ENCODE measurements around the gene CCDC154. TPM values are rescaled to one million over a fixed set of nuclear protein-coding genes. Genes with fewer than 3 reads are reported as not detected.
"Not testable (repeated sequence)": the region's sequence is repeated elsewhere in the genome, so short reads cannot be mapped to it uniquely, and the experiment has no call there.

CCDC154 gene
- total RNA-seq, 1 donor, result 0.54 TPM

- no peak for DNase-seq (ENCODE audit: low read depth in 2 of 3, low spot score in 2 of 3)
These were observed 11.1 kb upstream of the CCDC154 start for GRCh38 chr16:1455190-1456171.

- no peak for DNase-seq (ENCODE audit: low read depth in 2 of 3, low spot score in 2 of 3)
These were observed 10.2 kb upstream of the CCDC154 start for GRCh38 chr16:1454561-1454960.

GRCh38 chr16:1453316-1453715 lies 9.0 kb upstream of the CCDC154 start:
- no peak for DNase-seq (ENCODE audit: low read depth in 2 of 3, low spot score in 2 of 3)

- no peak for DNase-seq (ENCODE audit: low read depth in 2 of 3, low spot score in 2 of 3)
These were observed 8.2 kb upstream of the CCDC154 start for GRCh38 chr16:1452530-1452929.

- DNase-seq (ENCODE audit: low read depth in 2 of 3, low spot score in 2 of 3), result no peak
These were observed 7.5 kb upstream of the CCDC154 start for GRCh38 chr16:1451702-1452392.

- DNase-seq (ENCODE audit: low read depth in 2 of 3, low spot score in 2 of 3), result no peak
These were observed 6.5 kb upstream of the CCDC154 start for GRCh38 chr16:1450841-1451240.

GRCh38 chr16:1450218-1450617 lies 5.9 kb upstream of the CCDC154 start:
- no peak for DNase-seq (ENCODE audit: low read depth in 2 of 3, low spot score in 2 of 3)

- no peak for DNase-seq (ENCODE audit: low read depth in 2 of 3, low spot score in 2 of 3)
These were observed 4.9 kb upstream of the CCDC154 start for GRCh38 chr16:1449201-1449788.

- no peak for DNase-seq (ENCODE audit: low read depth in 2 of 3, low spot score in 2 of 3)
These were observed 4.3 kb upstream of the CCDC154 start for GRCh38 chr16:1448536-1449116.

- no peak for DNase-seq (ENCODE audit: low read depth in 2 of 3, low spot score in 2 of 3)
These were observed 3.6 kb upstream of the CCDC154 start for GRCh38 chr16:1447965-1448364.

GRCh38 chr16:1446296-1447080 lies 2.1 kb upstream of the CCDC154 start:
- no peak for DNase-seq (ENCODE audit: low read depth in 2 of 3, low spot score in 2 of 3)

- DNase-seq (ENCODE audit: low read depth in 2 of 3, low spot score in 2 of 3), result no peak
These were observed 1.3 kb upstream of the CCDC154 start for GRCh38 chr16:1445518-1446203.

- no peak for DNase-seq (ENCODE audit: low read depth in 2 of 3, low spot score in 2 of 3)
These were observed 568 bp upstream of the CCDC154 start for GRCh38 chr16:1444730-1445517.

- DNase-seq (ENCODE audit: low read depth in 2 of 3, low spot score in 2 of 3), result no peak
These were observed 868 bp downstream of the CCDC154 start for GRCh38 chr16:1443403-1443973.

- DNase-seq (ENCODE audit: low read depth in 2 of 3, low spot score in 2 of 3), result no peak
These were observed 1.7 kb downstream of the CCDC154 start for GRCh38 chr16:1442697-1443096.

GRCh38 chr16:1441391-1441829 lies 2.9 kb downstream of the CCDC154 start:
- DNase-seq (ENCODE audit: low read depth in 2 of 3, low spot score in 2 of 3), result no peak

- not testable (repeated sequence) for DNase-seq (ENCODE audit: low read depth in 2 of 3, low spot score in 2 of 3)
These were observed 4.7 kb downstream of the CCDC154 start for GRCh38 chr16:1439699-1440074.

- no peak for DNase-seq (ENCODE audit: low read depth in 2 of 3, low spot score in 2 of 3)
These were observed 5.2 kb downstream of the CCDC154 start for GRCh38 chr16:1439058-1439698.

Data from hematopoietic multipotent progenitor cell (in vitro differentiated cells).